Nephron progenitor cell (in vitro differentiated cells): ENCODE measurements around the gene CENPT.
A peak's percentile ranks its signal among the peaks of the same experiment; 100 is the strongest.

Experiments used
- DNase-seq: peaks from one replicate; pipeline ENCODE4 v3.0.0; 2021
- H3K27ac Mint-ChIP-seq: 2 replicates; pipeline ENCODE4 v1.8.0; 2021; ENCODE audit warnings: mild to moderate bottlenecking, moderate library complexity, mixed read lengths
- H3K27me3 Mint-ChIP-seq: 2 replicates; pipeline ENCODE4 v1.8.0; 2021; ENCODE audit warnings: mild to moderate bottlenecking, low read depth, mixed read lengths; ENCODE audit not compliant: poor library complexity
- H3K36me3 Mint-ChIP-seq: 2 replicates; pipeline ENCODE4 v1.8.0; 2021; ENCODE audit warnings: low read depth, mixed read lengths
- H3K4me1 Mint-ChIP-seq: 2 replicates; pipeline ENCODE4 v1.8.0; 2021; ENCODE audit warnings: mixed read lengths
- H3K4me3 Mint-ChIP-seq: 2 replicates; pipeline ENCODE4 v1.8.0; 2021; ENCODE audit warnings: mild to moderate bottlenecking, moderate library complexity, mixed read lengths
- H3K9me3 Mint-ChIP-seq: 2 replicates; pipeline ENCODE4 v1.8.0; 2021; ENCODE audit warnings: mild to moderate bottlenecking, moderate library complexity, mixed read lengths
- TF ChIP-seq, protein P1 (sequence below): fragments of 200-600 bp; sonication (generic); IDR thresholded peaks from 2 replicates; pipeline ENCODE4 v1.5.0; 2021; ENCODE audit warnings: antibody characterized with exemption

Gene CENPT

DNA sequence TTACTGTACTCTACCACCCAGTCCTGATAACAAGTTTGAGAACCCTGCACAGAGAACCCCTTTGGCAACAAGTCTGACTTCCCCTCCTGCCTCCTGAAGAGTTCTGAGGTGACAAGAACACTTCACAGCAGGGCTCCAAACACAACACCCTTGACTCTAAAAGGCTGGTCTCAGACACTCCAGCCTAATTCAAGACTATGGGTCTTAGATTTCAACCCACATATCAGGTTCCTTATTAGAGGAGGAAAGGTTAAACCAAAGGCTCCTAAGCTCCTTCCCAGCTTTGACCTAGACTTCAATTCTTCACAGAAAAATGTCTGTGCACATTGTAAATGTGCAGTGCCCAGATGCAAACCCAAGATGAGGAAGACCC, 64.2 kb downstream of the CENPT start:
- H3K4me1 Mint-ChIP-seq: peaks cover 29% of the 10 kb centered on the region
- TF ChIP-seq, protein P1, sequence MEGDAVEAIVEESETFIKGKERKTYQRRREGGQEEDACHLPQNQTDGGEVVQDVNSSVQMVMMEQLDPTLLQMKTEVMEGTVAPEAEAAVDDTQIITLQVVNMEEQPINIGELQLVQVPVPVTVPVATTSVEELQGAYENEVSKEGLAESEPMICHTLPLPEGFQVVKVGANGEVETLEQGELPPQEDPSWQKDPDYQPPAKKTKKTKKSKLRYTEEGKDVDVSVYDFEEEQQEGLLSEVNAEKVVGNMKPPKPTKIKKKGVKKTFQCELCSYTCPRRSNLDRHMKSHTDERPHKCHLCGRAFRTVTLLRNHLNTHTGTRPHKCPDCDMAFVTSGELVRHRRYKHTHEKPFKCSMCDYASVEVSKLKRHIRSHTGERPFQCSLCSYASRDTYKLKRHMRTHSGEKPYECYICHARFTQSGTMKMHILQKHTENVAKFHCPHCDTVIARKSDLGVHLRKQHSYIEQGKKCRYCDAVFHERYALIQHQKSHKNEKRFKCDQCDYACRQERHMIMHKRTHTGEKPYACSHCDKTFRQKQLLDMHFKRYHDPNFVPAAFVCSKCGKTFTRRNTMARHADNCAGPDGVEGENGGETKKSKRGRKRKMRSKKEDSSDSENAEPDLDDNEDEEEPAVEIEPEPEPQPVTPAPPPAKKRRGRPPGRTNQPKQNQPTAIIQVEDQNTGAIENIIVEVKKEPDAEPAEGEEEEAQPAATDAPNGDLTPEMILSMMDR: no peak
- peak overlapping the region; percentile 36 for H3K27ac Mint-ChIP-seq
- no peak overlapping the region for H3K4me3 Mint-ChIP-seq
- DNase-seq: no peak
- H3K9me3 Mint-ChIP-seq: peaks cover 10% of the 10 kb centered on the region
- H3K27me3 Mint-ChIP-seq: no peaks in the 10 kb centered on the region
- H3K36me3 Mint-ChIP-seq: peaks cover 44% of the 10 kb centered on the region

DNA sequence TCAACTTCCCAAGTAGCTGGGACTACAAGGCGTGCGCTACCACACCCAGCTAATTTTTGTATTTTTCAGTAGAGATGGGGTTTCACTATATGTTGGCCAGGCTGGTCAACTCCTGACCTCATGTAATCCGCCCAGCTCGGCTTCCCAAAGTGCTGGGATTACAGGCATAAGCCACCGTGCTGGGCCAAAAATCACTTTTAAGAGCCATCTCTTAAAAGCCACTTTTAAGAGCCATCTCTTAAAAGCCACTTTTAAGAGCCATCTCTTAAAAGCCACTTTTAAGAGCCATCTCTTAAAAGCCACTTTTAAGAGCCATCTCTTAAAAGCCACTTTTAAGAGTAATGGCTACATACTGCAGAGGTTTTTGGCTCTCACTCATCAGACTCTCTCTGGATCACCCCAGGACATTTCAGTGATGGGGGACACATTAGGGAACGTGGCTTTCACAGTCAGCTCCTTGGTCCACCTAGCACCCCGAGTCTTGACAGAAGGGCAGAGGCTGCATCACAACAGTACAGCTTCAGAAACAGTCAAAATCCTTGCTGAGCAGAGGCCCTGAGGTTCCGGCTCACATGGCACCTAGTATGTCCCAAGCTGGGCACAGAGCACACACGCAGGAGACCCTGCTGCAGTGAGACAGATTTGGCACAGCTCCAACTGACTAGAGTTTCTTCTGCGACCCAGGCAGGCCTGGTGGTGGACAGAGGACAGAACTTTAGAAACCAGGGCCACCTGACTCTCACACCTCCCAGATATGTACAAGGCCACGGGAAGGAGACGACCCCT, 64.7 kb downstream of the CENPT start:
- Mint-ChIP-seq H3K4me3 (no peak overlapping the region), H3K4me1 (peaks cover 29% of the 10 kb centered on the region), H3K27ac (peak overlapping the region; percentile 36), H3K27me3 (no peaks in the 10 kb centered on the region), H3K36me3 (peaks cover 50% of the 10 kb centered on the region), H3K9me3 (peaks cover 10% of the 10 kb centered on the region)
- no peak for DNase-seq
- TF ChIP-seq, protein P1: no peak

DNA sequence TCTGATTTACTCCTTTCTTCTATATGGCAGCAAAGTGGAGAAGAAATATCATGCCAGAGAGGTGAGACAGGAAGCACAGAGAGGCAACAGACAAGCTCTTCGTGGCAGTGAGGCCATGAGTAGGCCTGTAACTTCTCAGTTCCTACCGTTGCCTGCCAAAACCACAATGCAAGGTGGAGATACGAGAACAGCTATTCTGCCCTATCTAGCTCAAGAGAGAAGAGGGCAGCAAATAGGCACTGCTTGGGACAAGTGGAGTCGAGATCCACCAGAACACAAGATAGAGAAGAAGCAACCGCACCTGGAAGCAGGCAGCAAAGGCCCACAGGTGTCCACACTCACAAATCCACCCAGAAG, 66.0 kb downstream of the CENPT start:
- Mint-ChIP-seq H3K36me3 (peaks cover 47% of the 10 kb centered on the region), H3K27me3 (no peaks in the 10 kb centered on the region), H3K27ac (no peak overlapping the region), H3K9me3 (peaks cover 10% of the 10 kb centered on the region), H3K4me3 (no peak overlapping the region), H3K4me1 (peaks cover 29% of the 10 kb centered on the region)
- TF ChIP-seq, protein P1: no peak
- no peak for DNase-seq

DNA sequence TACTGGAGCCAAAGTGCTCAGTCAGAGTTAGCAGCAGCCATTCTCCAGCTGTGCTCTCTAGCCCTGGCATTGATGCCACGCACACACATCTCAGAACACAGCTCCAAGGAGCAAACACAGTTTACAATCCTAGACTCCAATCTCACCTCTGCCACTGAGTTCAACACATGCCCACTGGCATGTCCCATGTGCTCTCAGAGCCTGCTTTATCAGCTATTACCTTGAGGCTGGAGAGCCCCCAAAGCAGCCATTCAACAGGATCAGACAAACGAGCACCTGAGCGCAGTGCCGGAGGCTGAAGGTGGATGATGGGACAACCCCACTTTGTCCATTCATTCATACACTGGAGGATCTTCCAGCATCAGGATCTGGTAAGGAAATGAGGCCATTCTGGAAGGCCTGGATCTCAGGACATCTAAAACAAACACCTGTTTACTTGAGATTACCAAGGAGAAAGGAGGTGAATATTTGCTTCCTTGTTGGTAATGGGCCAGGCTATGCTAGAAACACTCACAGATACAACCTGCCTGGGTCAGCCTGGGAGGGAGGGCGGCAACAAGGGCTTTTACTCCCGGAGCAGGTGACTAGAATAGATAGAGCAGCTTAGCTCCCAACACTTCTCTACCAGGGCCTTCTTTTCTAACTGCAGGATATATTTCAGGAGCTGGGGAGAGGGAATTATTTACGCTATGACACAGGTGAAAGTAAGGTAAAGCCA, 66.5 kb downstream of the CENPT start:
- TF ChIP-seq, protein P1: no peak
- peaks cover 29% of the 10 kb centered on the region for H3K4me1 Mint-ChIP-seq
- H3K27me3 Mint-ChIP-seq: no peaks in the 10 kb centered on the region
- H3K27ac Mint-ChIP-seq: no peak overlapping the region
- no peak for DNase-seq
- H3K36me3 Mint-ChIP-seq: peaks cover 41% of the 10 kb centered on the region
- H3K4me3 Mint-ChIP-seq: no peak overlapping the region
- peaks cover 10% of the 10 kb centered on the region for H3K9me3 Mint-ChIP-seq

DNA sequence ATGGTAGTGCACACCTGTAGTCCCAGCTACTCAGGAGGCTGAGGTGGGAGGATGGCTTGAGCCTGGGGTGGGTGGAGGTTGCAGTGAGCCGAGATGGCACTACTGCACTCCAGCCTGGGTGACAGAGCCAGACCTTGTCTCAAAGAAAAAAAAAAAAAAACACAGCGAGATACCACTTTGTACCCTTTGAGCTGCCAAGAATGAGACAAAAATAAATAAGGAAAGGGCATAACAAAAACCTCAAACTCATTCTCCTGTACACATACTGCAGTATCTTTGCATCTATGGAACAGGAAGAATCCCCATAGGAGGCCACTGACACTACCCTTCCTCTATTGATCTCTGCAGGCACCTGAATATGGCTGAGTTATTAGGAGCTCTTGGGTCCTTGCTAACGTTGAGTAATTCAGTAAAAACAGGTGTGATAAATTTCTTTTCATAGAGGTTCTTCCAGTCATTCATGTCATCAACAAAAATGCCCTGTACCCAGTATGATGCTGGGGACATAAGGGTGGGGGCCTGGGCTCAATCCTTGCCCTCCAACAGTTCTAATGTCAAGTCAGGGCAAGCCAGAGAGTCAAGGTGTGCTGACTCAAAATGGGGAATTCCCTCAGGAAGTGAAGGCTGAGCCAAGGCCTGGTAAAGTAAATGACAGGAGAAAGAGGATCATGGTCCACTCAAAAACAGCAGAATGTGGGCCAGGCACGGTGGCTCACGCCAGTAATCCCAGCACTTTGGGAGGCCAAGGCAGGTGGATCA, 68.1 kb downstream of the CENPT start:
- H3K9me3 Mint-ChIP-seq: peaks cover 15% of the 10 kb centered on the region
- peaks cover 34% of the 10 kb centered on the region for H3K4me1 Mint-ChIP-seq
- H3K36me3 Mint-ChIP-seq: peaks cover 38% of the 10 kb centered on the region
- no peak for DNase-seq
- no peak overlapping the region for H3K27ac Mint-ChIP-seq
- TF ChIP-seq, protein P1: no peak
- H3K4me3 Mint-ChIP-seq: no peak overlapping the region
- H3K27me3 Mint-ChIP-seq: no peaks in the 10 kb centered on the region
